Natural killer cell (primary cell): ENCODE data around the gene CARS1. TPM values are rescaled to one million over a fixed set of nuclear protein-coding genes. Genes with fewer than 3 reads are reported as not detected.

Source experiments
- ATAC-seq, 3 donors: fragments of 150-1000 bp in 2 of 3; fragments of 200-7000 bp in 1 of 3; cut with Tn5 transposase; 1 replicate in 1 of 3; 2 replicates in 2 of 3; pipeline ENCODE4 v1.10.0; 2021; ENCODE audit warnings: mild to moderate bottlenecking in 2 of 3, moderate library complexity in 2 of 3
- DNase-seq, 2 donors: peaks; one replicate each; pipeline versions ENCODE4 v3.0.0 to v3.0.0-alpha.2; 2013 to 2021; ENCODE audit warnings: mixed read lengths in 1 of 2
- H3K27ac ChIP-seq: one replicate; pipeline ENCODE4 v1.5.1; 2013; ENCODE audit warnings: mild to moderate bottlenecking, low read length
- H3K27me3 ChIP-seq: one replicate; pipeline ENCODE4 v1.6.1; 2013; ENCODE audit warnings: low read length; ENCODE audit not compliant: control insufficient read depth, insufficient read depth
- H3K36me3 ChIP-seq: one replicate; pipeline ENCODE4 v1.6.1; 2013; ENCODE audit warnings: low read length; ENCODE audit not compliant: control insufficient read depth, insufficient read depth
- H3K4me1 ChIP-seq: one replicate; pipeline ENCODE4 v1.6.1; 2013; ENCODE audit warnings: low read length; ENCODE audit not compliant: control insufficient read depth, insufficient read depth
- H3K4me3 ChIP-seq: one replicate; pipeline ENCODE4 v1.5.1; 2013; ENCODE audit warnings: low read length
- H3K9me3 ChIP-seq: one replicate; pipeline ENCODE4 v1.6.1; 2013; ENCODE audit warnings: low read length; ENCODE audit not compliant: control insufficient read depth, insufficient read depth
- H3K27ac Mint-ChIP-seq, 2 donors: one replicate each; pipeline ENCODE4 v1.8.0; 2022; ENCODE audit warnings: mild to moderate bottlenecking in 2 of 2, mixed read lengths in 2 of 2, moderate library complexity in 1 of 2
- H3K27me3 Mint-ChIP-seq, 2 donors: one replicate each; pipeline ENCODE4 v1.8.0; 2022; ENCODE audit warnings: low read depth in 2 of 2, mixed read lengths in 2 of 2
- H3K36me3 Mint-ChIP-seq: one replicate; pipeline ENCODE4 v1.8.0; 2022; ENCODE audit warnings: mixed read lengths
- H3K4me1 Mint-ChIP-seq, 2 donors: one replicate each; pipeline ENCODE4 v1.8.0; 2022; ENCODE audit warnings: mixed read lengths in 2 of 2
- H3K4me3 Mint-ChIP-seq: one replicate; pipeline ENCODE4 v1.8.0; 2022; ENCODE audit warnings: mild to moderate bottlenecking, moderate library complexity, mixed read lengths
- H3K9me3 Mint-ChIP-seq, 2 donors: one replicate each; pipeline ENCODE4 v1.8.0; 2022; ENCODE audit warnings: mixed read lengths in 2 of 2
- CTCF ChIP-seq: fragments of 200-600 bp; IDR thresholded peaks from one replicate; pipeline ENCODE4 v1.8.0; 2022; ENCODE audit warnings: antibody characterized with exemption
- WGBS: methylation state at CpG from one replicate; pipeline ENCODE4 v1.1.7; 2013; ENCODE audit warnings: missing lambda C conversion rate; ENCODE audit not compliant: insufficient coverage; 5-methylcytosine and 5-hydroxymethylcytosine counted together
- intact Hi-C: fragments of 100-400 bp; cut with micrococcal nuclease; formaldehyde crosslinking; loops from one replicate; pipeline ENCODE4 v1.14.2; 2022
- total RNA-seq, 4 donors: library from RNA; stranded (reverse); fragments of 120-200 nt in 1 of 4; gene quantifications; one replicate each; pipeline versions ENCODE4 v1.2.3 to v1.2.4, GENCODE V29; 2013 to 2022

CARS1 gene
- total RNA-seq, 3 donors from 2014 or later (not counting 1 experiment from before 2014, with no cell fraction given), result 47.9 to 51.3 (median 50.3) TPM

GRCh38 chr11:3002351-3002861 is 54.8 kb downstream of the CARS1 start:
- H3K4me1 ChIP-seq, result no peaks in the 10 kb centered on the region
- no peaks in the 10 kb centered on the region for H3K27me3 Mint-ChIP-seq
- no peaks in the 10 kb centered on the region for H3K9me3 ChIP-seq
- peaks cover 55% of the 10 kb centered on the region for H3K36me3 ChIP-seq
- no peaks in the 10 kb centered on the region for H3K4me1 Mint-ChIP-seq
- H3K4me3 Mint-ChIP-seq, result no peak overlapping the region
- no peak for TF ChIP-seq CTCF
- intact Hi-C loops, result no loop called here
- 95% methylated on average over 8 of the region's 8 CpGs for WGBS
- peak overlapping the region in 1 of 2 donors; percentile 3 for H3K27ac Mint-ChIP-seq
- H3K9me3 Mint-ChIP-seq, result no peaks in the 10 kb centered on the region
- no peak overlapping the region for H3K4me3 ChIP-seq
- H3K27ac ChIP-seq, result no peak overlapping the region
- DNase-seq (no peak), ATAC-seq (no peak)
- no peaks in the 10 kb centered on the region for H3K36me3 Mint-ChIP-seq
- H3K27me3 ChIP-seq, result no peaks in the 10 kb centered on the region

GRCh38 chr11:3001496-3001895 is 55.7 kb downstream of the CARS1 start:
- H3K9me3 Mint-ChIP-seq, result no peaks in the 10 kb centered on the region

GRCh38 chr11:3000032-3000961 is 56.9 kb downstream of the CARS1 start:
- H3K4me3 Mint-ChIP-seq, result no peak overlapping the region
- no peak overlapping the region for H3K4me3 ChIP-seq
- H3K9me3 ChIP-seq, result no peaks in the 10 kb centered on the region
- intact Hi-C loops, result no loop called here
- no peaks in the 10 kb centered on the region for H3K4me1 Mint-ChIP-seq
- no peak for TF ChIP-seq CTCF
- H3K36me3 Mint-ChIP-seq, result no peaks in the 10 kb centered on the region
- no peak overlapping the region for H3K27ac ChIP-seq
- ATAC-seq (no peak), DNase-seq (no peak)
- no peaks in the 10 kb centered on the region for H3K9me3 Mint-ChIP-seq
- no peak overlapping the region for H3K27ac Mint-ChIP-seq
- H3K27me3 Mint-ChIP-seq, result no peaks in the 10 kb centered on the region
- H3K36me3 ChIP-seq, result peaks cover 46% of the 10 kb centered on the region
- 93% methylated on average over 17 of the region's 17 CpGs for WGBS
- no peaks in the 10 kb centered on the region for H3K27me3 ChIP-seq
- H3K4me1 ChIP-seq, result no peaks in the 10 kb centered on the region

More at GRCh38 chr11:3001496-3001895, 55.7 kb downstream of the CARS1 start:
- DNase-seq (no peak), ATAC-seq (no peak)
- H3K9me3 ChIP-seq, result no peaks in the 10 kb centered on the region
- intact Hi-C loops, result no loop called here
- H3K4me1 Mint-ChIP-seq, result no peaks in the 10 kb centered on the region
- no peak overlapping the region for H3K27ac ChIP-seq
- no peaks in the 10 kb centered on the region for H3K4me1 ChIP-seq
- peaks cover 52% of the 10 kb centered on the region for H3K36me3 ChIP-seq
- no peak overlapping the region for H3K4me3 Mint-ChIP-seq
- WGBS, result 97% methylated on average over 6 of the region's 6 CpGs
- TF ChIP-seq CTCF, result no peak
- no peak overlapping the region for H3K4me3 ChIP-seq
- H3K36me3 Mint-ChIP-seq, result no peaks in the 10 kb centered on the region
- H3K27me3 Mint-ChIP-seq, result no peaks in the 10 kb centered on the region
- H3K27me3 ChIP-seq, result no peaks in the 10 kb centered on the region
- H3K27ac Mint-ChIP-seq, result peak overlapping the region in 1 of 2 donors; percentile 68
